HEK293 (cell line): ENCODE results near the gene CDT1.
A peak's percentile ranks its signal among the peaks of the same experiment; 100 is the strongest.

Source experiments
- GLIS2 ChIP-seq: fragments of 450-650 bp; formaldehyde crosslinking; IDR thresholded peaks from 2 replicates; pipeline ENCODE4 v1.5.1; 2016; ENCODE audit warnings: missing biosample characterization, missing genetic modification characterization
- SP7 ChIP-seq: fragments of 450-650 bp; formaldehyde crosslinking; IDR thresholded peaks from 2 replicates; pipeline ENCODE4 v1.5.1; 2016; ENCODE audit warnings: missing biosample characterization, missing genetic modification characterization
- YY2 ChIP-seq: fragments of 450-650 bp; formaldehyde crosslinking; IDR thresholded peaks from 2 replicates; pipeline ENCODE4 v1.5.1; 2016; ENCODE audit warnings: missing biosample characterization, missing genetic modification characterization
- ZFHX2 ChIP-seq: fragments of 450-650 bp; formaldehyde crosslinking; conservative IDR thresholded peaks from 2 replicates; pipeline ENCODE4 v1.5.1; 2016; ENCODE audit warnings: missing biosample characterization, missing genetic modification characterization
- ZNF248 ChIP-seq: fragments of 450-650 bp; formaldehyde crosslinking; IDR thresholded peaks from 2 replicates; pipeline ENCODE4 v1.5.1; 2017; ENCODE audit warnings: missing biosample characterization, missing genetic modification characterization
- ZNF391 ChIP-seq: fragments of 450-650 bp; formaldehyde crosslinking; IDR thresholded peaks from 2 replicates; pipeline ENCODE4 v1.5.1; 2016; ENCODE audit warnings: low read depth, missing biosample characterization, missing genetic modification characterization, borderline replicate concordance
- ZNF521 ChIP-seq: fragments of 450-650 bp; formaldehyde crosslinking; IDR thresholded peaks from 2 replicates; pipeline ENCODE4 v1.5.1; 2017; ENCODE audit warnings: missing biosample characterization, mild to moderate bottlenecking, missing genetic modification characterization
- ZNF623 ChIP-seq: fragments of 450-650 bp; formaldehyde crosslinking; IDR thresholded peaks from 2 replicates; pipeline ENCODE4 v1.5.1; 2016; ENCODE audit warnings: missing biosample characterization, missing genetic modification characterization
- ZNF677 ChIP-seq: fragments of 450-650 bp; IDR thresholded peaks from 2 replicates; pipeline ENCODE4 v1.5.0; 2018; ENCODE audit warnings: missing biosample characterization, mild to moderate bottlenecking, missing genetic modification characterization, moderate library complexity
- ZNF791 ChIP-seq: fragments of 450-650 bp; formaldehyde crosslinking; IDR thresholded peaks from 2 replicates; pipeline ENCODE4 v1.5.1; 2016; ENCODE audit warnings: missing biosample characterization, missing genetic modification characterization
- TF ChIP-seq, protein P1 (sequence below): fragments of 450-650 bp; formaldehyde crosslinking; IDR thresholded peaks from 2 replicates; pipeline ENCODE4 v1.5.1; 2017; ENCODE audit warnings: missing biosample characterization, missing genetic modification characterization
- TF ChIP-seq, protein P2 (sequence below): fragments of 450-650 bp; formaldehyde crosslinking; IDR thresholded peaks from 2 replicates; pipeline ENCODE4 v1.5.1; 2017; ENCODE audit warnings: missing biosample characterization, missing genetic modification characterization
- TF ChIP-seq, protein P3 (sequence below): fragments of 450-650 bp; formaldehyde crosslinking; IDR thresholded peaks from 2 replicates; pipeline ENCODE4 v1.5.0; 2017; ENCODE audit warnings: missing biosample characterization, missing genetic modification characterization, borderline replicate concordance
- TF ChIP-seq, protein P4 (sequence below): fragments of 450-650 bp; formaldehyde crosslinking; IDR thresholded peaks from 2 replicates; pipeline ENCODE4 v1.5.1; 2016; ENCODE audit warnings: missing biosample characterization, missing genetic modification characterization
- TF ChIP-seq, protein P5 (sequence below): fragments of 450-650 bp; formaldehyde crosslinking; IDR thresholded peaks from 2 replicates; pipeline ENCODE4 v1.5.1; 2016; ENCODE audit warnings: missing biosample characterization, missing genetic modification characterization
- TF ChIP-seq, protein P6 (sequence below): fragments of 450-650 bp; formaldehyde crosslinking; IDR thresholded peaks from 2 replicates; pipeline ENCODE4 v1.5.1; 2017; ENCODE audit warnings: missing biosample characterization, missing genetic modification characterization

Gene CDT1

DNA sequence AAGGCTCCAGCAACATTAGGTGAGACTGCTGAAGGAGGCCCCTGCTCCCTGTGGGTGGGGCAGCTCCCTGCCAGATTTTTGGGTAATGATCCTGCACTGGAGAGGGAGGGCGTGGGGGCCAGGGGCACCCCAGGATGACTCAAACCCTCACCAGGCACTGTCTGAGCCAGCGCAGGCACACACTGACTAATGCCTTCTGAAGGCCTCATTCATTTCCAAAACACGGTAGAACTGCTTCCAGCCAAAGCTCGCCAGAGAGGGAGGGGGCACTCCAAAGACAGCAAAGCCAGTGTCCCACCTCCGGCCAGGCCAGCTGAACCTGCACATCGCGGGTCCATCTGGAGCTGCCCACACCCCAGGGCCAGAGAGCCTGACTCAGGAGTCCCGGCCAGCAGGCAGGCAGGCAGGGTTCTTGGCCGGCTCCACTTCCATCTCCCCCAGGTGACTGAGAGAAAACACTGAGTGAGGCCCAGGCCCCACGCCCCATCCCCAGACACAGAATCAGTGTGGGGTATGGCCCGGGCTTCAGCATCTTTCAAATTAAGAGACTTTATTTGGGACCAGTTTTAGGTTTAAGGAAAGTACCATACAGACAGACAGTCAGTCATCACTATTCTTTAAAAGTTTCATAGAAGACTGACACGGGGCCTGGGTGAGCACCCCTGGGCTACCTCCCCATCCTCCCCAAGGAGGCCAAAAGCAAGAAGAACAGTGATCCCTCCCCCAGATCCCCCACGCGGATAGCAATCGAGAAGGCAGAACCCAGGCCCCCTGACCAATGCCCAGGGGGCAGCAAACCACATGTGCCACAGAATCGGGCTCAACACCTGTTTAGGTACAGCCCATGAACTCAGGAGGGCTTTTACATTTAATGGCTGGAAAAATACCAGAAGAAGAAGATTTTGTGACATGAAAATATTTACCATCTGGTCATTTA, 20.9 kb upstream of the CDT1 start (continued):
- TF ChIP-seq ZNF391 (tag by site-specific recombination), result no peak
- no peak for TF ChIP-seq ZNF791 (tag by site-specific recombination)
- no peak for TF ChIP-seq ZNF521 (tag by site-specific recombination)
- TF ChIP-seq YY2 (tag by site-specific recombination), result no peak
- TF ChIP-seq, protein P1, sequence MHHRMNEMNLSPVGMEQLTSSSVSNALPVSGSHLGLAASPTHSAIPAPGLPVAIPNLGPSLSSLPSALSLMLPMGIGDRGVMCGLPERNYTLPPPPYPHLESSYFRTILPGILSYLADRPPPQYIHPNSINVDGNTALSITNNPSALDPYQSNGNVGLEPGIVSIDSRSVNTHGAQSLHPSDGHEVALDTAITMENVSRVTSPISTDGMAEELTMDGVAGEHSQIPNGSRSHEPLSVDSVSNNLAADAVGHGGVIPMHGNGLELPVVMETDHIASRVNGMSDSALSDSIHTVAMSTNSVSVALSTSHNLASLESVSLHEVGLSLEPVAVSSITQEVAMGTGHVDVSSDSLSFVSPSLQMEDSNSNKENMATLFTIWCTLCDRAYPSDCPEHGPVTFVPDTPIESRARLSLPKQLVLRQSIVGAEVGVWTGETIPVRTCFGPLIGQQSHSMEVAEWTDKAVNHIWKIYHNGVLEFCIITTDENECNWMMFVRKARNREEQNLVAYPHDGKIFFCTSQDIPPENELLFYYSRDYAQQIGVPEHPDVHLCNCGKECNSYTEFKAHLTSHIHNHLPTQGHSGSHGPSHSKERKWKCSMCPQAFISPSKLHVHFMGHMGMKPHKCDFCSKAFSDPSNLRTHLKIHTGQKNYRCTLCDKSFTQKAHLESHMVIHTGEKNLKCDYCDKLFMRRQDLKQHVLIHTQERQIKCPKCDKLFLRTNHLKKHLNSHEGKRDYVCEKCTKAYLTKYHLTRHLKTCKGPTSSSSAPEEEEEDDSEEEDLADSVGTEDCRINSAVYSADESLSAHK (tag by site-specific recombination), result no peak
- TF ChIP-seq, protein P2, sequence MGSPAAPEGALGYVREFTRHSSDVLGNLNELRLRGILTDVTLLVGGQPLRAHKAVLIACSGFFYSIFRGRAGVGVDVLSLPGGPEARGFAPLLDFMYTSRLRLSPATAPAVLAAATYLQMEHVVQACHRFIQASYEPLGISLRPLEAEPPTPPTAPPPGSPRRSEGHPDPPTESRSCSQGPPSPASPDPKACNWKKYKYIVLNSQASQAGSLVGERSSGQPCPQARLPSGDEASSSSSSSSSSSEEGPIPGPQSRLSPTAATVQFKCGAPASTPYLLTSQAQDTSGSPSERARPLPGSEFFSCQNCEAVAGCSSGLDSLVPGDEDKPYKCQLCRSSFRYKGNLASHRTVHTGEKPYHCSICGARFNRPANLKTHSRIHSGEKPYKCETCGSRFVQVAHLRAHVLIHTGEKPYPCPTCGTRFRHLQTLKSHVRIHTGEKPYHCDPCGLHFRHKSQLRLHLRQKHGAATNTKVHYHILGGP (tag by site-specific recombination), result no peak
- TF ChIP-seq SP7 (tag by site-specific recombination), result peak; percentile 43
- TF ChIP-seq, protein P3, sequence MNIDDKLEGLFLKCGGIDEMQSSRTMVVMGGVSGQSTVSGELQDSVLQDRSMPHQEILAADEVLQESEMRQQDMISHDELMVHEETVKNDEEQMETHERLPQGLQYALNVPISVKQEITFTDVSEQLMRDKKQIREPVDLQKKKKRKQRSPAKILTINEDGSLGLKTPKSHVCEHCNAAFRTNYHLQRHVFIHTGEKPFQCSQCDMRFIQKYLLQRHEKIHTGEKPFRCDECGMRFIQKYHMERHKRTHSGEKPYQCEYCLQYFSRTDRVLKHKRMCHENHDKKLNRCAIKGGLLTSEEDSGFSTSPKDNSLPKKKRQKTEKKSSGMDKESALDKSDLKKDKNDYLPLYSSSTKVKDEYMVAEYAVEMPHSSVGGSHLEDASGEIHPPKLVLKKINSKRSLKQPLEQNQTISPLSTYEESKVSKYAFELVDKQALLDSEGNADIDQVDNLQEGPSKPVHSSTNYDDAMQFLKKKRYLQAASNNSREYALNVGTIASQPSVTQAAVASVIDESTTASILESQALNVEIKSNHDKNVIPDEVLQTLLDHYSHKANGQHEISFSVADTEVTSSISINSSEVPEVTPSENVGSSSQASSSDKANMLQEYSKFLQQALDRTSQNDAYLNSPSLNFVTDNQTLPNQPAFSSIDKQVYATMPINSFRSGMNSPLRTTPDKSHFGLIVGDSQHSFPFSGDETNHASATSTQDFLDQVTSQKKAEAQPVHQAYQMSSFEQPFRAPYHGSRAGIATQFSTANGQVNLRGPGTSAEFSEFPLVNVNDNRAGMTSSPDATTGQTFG, result no peak
- TF ChIP-seq, protein P4, sequence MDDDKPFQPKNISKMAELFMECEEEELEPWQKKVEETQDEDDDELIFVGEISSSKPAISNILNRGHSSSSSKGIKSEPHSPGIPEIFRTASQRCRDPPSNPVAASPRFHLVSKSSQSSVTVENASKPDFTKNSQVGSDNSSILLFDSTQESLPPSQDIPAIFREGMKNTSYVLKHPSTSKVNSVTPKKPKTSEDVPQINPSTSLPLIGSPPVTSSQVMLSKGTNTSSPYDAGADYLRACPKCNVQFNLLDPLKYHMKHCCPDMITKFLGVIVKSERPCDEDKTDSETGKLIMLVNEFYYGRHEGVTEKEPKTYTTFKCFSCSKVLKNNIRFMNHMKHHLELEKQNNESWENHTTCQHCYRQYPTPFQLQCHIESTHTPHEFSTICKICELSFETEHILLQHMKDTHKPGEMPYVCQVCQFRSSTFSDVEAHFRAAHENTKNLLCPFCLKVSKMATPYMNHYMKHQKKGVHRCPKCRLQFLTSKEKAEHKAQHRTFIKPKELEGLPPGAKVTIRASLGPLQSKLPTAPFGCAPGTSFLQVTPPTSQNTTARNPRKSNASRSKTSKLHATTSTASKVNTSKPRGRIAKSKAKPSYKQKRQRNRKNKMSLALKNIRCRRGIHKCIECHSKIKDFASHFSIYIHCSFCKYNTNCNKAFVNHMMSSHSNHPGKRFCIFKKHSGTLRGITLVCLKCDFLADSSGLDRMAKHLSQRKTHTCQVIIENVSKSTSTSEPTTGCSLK, result no peak
- no peak for TF ChIP-seq ZNF248 (tag by site-specific recombination)
- TF ChIP-seq ZNF677 (tag by site-specific recombination), result no peak
- TF ChIP-seq ZFHX2 (tag by site-specific recombination), result peak; percentile 47
- no peak for TF ChIP-seq ZNF623 (tag by site-specific recombination)
- TF ChIP-seq, protein P5, sequence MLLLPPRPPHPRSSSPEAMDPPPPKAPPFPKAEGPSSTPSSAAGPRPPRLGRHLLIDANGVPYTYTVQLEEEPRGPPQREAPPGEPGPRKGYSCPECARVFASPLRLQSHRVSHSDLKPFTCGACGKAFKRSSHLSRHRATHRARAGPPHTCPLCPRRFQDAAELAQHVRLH (tag by site-specific recombination), result no peak
- TF ChIP-seq, protein P6, sequence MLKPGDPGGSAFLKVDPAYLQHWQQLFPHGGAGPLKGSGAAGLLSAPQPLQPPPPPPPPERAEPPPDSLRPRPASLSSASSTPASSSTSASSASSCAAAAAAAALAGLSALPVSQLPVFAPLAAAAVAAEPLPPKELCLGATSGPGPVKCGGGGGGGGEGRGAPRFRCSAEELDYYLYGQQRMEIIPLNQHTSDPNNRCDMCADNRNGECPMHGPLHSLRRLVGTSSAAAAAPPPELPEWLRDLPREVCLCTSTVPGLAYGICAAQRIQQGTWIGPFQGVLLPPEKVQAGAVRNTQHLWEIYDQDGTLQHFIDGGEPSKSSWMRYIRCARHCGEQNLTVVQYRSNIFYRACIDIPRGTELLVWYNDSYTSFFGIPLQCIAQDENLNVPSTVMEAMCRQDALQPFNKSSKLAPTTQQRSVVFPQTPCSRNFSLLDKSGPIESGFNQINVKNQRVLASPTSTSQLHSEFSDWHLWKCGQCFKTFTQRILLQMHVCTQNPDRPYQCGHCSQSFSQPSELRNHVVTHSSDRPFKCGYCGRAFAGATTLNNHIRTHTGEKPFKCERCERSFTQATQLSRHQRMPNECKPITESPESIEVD, result no peak
- peak; percentile 18 for TF ChIP-seq GLIS2 (tag by site-specific recombination)
